NT2/D1 (cell line): ENCODE results near the gene FARP1.

Experiments used
- YY1 ChIP-seq: IDR thresholded peaks from 2 replicates; pipeline ENCODE4 v1.6.1; 2011; ENCODE audit not compliant: insufficient read length, insufficient read depth
- ZNF274 ChIP-seq: IDR thresholded peaks from 2 replicates; pipeline ENCODE4 v1.6.1; 2011; ENCODE audit warnings: mild to moderate bottlenecking, low read depth, low read length

GRCh38 chr13:98156259-98156658, 13.4 kb downstream of the FARP1 start:
- TF ChIP-seq ZNF274, result no peak
- TF ChIP-seq YY1, result no peak
